Stimulated activated naive CD4-positive, alpha-beta T cell treated with Interleukin-2 at 50 U/mL for 16 hours (primary cell): Measurements from ENCODE around the gene RBM6.
"Not testable (repeated sequence)": the region's sequence is repeated elsewhere in the genome, so short reads cannot be mapped to it uniquely, and the experiment has no call there.

Experiments used
- DNase-seq: peaks from one replicate; lab custom pipeline; 2025; lab: John Stamatoyannopoulos, UW

The RBM6 gene, protein sequence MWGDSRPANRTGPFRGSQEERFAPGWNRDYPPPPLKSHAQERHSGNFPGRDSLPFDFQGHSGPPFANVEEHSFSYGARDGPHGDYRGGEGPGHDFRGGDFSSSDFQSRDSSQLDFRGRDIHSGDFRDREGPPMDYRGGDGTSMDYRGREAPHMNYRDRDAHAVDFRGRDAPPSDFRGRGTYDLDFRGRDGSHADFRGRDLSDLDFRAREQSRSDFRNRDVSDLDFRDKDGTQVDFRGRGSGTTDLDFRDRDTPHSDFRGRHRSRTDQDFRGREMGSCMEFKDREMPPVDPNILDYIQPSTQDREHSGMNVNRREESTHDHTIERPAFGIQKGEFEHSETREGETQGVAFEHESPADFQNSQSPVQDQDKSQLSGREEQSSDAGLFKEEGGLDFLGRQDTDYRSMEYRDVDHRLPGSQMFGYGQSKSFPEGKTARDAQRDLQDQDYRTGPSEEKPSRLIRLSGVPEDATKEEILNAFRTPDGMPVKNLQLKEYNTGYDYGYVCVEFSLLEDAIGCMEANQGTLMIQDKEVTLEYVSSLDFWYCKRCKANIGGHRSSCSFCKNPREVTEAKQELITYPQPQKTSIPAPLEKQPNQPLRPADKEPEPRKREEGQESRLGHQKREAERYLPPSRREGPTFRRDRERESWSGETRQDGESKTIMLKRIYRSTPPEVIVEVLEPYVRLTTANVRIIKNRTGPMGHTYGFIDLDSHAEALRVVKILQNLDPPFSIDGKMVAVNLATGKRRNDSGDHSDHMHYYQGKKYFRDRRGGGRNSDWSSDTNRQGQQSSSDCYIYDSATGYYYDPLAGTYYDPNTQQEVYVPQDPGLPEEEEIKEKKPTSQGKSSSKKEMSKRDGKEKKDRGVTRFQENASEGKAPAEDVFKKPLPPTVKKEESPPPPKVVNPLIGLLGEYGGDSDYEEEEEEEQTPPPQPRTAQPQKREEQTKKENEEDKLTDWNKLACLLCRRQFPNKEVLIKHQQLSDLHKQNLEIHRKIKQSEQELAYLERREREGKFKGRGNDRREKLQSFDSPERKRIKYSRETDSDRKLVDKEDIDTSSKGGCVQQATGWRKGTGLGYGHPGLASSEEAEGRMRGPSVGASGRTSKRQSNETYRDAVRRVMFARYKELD

DNA sequence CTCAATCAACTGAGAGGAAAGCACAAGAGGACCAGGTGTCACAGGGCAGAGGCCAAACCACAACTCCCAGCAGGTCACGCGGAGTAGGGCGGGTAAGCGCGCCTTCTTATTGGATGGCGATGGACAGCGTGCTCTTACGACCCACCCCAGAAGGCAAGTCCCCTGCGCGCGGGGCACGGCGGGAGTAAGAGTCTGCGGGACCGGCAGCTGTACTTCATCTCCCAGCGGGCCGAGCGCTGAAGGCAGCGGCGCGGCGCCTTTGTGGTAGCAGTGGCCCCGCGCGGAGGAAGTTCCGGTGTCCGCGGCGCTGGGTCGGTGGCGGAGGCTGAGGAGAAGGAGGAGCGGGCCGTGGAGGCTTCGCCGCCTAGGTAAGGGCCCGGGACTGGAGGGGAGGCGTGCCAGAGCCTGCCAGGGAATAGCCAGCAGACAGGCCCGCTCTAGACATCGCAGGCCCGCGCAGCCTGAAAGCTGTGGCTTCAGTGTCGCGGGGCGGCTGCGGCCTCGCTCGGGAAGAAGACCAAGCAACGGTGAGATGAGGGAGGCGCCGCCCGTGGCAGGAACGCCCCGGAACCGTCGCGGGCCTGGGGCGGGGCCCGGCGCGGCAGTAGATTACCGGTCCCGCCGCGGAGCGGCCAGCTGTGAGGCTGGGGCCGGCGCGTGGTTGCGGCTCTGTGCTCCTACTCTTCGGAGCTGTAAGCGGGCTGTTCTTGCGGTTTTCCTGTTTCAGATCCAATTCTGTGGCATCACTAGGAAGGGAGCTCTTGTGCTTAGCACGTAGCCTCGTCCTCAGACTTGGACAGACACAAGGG lies at the start of gene RBM6:
RBM6 (plus strand) TSS at position 293 of the 809 bp plus-strand sequence. CDS start 22,492 bp downstream, outside the sequence.
- DNase-seq: peak; percentile 95

DNA sequence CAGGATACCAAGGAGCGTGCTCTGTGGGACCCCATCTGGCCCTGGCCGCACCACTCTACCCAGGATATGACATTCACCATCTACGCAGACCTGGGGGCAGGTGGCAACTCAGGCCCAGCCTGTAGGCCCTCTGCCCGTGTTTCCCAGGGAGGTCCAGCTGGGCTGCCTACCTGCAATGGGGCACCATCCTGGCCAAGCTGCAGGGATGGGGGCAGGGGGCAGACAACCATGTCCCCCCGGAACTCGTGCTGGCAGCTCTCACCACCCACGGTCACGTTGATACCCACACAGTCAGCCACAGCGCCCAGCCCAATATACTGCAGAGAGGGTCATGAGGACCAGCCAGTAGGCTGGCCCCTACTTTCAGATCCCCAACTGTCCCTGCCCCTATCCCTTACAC lies 44.2 kb upstream of the RBM6 start:
- DNase-seq: no peak

DNA sequence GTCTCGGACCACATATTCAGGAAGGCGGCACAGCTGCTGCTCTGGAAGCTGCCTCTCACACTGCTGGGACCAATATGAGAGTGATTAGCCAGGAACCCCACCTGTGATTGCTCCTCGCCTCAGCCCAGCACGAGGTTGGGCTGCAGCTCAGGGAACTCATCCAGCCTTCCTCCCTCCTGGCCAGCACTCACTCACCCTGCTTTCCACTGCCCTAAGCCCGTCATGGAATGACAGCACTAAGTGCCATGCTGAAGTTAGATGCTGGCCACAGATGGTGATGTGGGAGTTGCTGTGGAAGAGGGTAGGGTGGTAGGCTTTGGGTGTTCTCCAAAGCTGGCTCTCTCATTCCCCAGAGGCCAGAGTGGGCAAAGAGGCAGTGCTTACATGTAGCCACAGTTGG lies 43.6 kb upstream of the RBM6 start:
- DNase-seq: no peak

DNA sequence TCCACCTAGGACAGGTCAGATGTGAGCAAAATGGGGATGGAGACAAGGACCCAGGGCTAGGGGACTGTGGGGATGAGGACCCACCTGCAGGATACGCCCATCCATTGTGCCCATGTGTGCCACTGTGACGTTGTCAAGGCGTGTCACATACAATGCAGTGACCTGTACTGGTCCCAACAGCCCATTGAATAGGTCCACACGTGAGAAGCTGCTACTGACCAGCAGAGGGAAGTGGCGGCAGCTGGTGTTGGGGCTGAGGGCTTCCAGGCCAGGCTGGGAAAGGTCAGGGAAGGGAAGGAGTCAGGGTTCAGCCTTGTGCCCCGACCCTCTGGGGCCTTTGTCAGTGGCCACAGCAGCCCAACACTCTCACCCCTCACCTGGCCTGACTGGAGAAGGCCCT lies 41.0 kb upstream of the RBM6 start:
- no peak for DNase-seq

DNA sequence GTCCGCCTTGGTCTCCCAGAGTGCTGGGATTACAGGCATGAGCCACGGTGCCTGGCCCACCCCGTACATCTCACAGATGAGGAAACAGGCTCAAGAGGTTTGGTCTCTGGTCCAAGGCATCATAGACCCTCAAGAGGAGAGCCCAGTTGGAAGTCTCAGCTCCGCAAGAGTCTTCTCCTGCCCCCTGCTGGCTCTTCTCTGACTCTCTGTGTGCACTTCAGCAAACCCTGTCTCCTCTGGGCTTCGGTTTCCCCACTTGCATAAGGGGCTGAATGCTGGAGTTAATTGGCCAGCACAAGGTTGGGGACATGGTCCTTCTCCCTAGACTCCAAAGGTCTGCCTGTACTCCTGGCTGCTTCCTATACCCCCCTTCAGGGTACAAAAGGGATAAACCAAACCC lies 40.1 kb upstream of the RBM6 start:
- DNase-seq: no peak

DNA sequence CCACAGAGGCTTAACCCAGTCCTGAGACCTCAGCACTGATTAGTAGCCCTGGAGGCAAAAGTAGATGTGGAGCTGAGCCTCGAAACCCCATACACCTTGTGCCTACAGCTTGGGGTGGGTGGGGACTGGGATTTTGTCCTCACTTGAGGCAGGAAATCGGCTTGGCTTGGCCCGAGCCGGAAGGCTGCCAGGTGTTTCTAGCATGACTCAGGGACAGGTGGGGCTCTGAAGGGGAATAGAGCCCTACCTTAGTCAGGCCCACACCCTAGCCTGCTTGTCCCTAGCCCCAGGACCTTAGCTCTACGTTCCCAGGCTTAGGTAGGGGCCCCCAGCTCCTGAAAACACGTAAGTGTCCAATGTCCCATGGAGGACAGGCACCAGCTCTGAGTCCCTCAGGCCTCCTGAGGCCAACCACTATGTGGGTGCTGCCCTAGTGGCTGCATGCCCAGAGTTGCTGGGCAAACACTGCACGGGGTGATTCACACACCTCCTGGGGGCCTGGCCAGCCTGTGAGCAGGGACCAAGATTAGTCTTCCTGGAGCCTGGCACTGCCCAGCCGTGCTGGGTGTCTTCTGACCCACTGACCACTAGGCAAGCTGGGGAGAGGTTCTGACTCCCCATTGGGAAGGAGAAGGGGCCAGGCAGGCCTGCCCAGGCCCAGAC lies 39.3 kb upstream of the RBM6 start:
- DNase-seq: no peak

DNA sequence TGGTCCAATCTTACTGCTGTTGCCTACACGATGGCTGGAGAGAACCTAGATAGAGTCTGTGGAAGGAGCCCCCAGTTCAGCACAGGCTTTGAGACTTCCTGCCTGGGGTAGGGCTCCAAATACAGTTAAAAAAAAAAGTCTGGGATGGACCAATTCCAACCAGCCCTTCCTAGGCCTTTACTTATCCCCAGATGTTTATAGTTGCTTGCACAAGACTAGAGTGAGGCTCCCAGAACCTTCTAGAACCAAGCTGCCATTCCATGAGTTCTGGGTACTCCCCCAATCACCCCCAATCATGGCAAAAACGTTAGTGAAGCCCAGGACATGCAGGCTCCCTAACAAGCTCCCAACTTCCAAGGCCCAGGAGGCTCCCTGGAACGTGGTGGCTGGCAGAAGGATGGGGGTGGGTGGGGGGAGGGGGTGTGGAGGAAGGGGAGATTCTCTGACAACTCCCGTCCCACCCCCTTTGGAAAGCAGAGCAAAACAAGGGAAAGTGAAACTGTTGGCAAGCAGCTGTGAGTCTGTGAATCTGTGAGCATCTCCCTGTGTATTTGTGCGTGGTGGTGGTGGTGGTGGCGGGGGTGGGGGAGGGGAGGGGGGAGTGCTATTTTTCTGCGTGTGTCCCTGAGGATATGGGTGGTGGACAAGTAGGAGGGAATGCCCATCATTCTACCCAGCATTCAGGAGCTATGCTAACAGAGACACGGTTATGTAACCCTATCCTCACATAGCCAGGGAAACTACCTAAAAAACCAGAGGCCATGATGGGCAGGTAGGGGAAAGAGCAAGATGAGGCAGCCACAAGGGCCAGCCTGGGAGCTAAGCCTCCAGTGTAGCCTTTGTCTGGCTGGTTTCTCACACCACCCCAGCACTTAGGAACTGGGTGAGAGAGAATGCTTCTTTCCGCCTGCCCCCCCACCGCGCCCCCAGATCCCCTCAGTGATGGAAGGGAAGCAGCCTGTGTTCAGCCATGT lies 38.3 kb upstream of the RBM6 start:
- DNase-seq: no peak

DNA sequence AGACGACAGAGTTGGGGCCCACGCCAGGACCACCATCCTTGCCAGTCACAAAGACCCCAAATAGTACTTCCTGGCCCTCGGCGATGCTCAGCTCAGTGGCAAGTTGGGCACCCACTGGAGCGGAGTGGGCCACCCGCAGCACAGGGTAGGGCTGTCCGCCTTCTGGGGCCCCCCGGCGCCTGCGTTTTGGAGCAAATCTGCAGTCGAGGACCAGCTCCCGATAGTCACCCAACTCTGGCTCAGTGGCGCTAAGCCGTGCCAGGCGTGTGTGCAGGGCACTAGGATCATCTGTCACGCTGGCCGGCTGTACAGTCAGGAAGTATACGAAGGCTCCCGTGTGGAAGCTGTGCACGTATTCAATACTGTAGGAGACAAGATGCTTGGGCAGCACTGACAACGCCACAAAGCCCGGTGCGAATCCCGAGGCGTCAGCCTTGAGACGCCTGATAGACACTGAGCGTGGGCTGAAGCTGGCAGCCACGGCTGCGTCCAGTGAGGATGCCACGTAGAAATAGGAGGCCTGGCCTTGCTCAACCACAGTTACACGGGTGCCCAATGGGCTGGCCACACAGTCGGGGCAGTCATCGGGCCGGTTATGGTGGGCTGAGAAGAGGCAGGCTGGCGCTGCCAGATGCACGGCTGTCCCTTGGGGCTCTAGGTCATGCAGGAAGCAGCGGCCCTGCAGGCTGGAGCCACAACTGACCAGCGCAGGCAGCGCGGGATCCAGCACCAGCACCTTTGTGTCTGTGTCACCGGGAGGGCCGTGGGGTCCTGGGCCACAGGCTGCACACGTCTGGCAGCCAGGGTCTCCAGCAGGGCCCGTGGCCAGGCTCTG lies 37.2 kb upstream of the RBM6 start:
- no peak for DNase-seq

DNA sequence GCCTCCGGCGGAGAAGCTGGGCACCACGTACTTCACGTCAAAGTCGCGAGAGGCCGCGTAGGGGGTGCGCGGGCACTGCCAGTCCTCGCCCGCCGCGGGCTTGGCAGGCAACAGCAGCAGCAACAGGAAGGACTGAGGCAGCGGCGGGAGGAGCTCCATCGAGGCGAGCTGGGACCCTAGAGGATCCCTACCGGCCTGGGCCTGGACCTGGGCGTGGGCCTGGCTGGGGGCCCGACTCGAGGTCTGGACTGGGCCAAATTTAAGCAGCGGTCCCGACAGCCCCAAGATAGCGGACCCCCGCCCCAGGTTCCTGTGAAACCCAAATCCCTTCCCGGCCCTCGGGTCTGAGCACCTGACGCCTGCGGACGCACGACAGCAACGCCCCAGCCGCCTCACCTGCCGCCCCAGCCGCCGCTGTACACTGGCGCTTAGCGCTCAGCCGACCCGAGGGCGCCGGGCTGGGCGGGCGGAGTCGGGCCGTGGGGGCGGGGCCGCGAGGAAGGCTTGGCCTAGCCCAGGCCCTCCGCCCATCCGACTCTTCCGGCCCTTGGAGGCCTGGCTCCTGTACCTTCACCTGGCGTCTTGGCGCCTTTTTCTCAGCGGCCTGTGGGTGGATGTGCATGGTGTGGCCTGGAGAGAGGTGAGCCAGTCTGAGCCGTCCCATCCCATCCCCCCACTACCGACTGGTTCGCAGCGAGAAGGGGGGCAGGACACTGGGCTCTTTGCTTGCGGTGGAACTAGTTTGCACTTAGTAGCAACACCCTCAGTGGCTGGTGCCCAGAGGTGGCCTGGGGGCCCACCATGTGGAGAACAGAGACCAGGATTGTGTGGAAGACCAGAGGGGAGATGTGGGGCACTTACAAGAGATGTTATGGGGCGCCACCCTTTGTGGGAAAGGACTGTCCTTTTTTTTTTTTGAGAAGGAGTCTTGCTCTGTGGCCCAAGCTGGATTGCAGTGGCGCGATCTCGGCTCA lies 36.2 kb upstream of the RBM6 start, which contains the start of gene MST1R:
MST1R (minus strand) TSS at position 423 of the 974 bp plus-strand sequence; CDS start at position 159, 264 bp downstream.
- peak; percentile 76 for DNase-seq

DNA sequence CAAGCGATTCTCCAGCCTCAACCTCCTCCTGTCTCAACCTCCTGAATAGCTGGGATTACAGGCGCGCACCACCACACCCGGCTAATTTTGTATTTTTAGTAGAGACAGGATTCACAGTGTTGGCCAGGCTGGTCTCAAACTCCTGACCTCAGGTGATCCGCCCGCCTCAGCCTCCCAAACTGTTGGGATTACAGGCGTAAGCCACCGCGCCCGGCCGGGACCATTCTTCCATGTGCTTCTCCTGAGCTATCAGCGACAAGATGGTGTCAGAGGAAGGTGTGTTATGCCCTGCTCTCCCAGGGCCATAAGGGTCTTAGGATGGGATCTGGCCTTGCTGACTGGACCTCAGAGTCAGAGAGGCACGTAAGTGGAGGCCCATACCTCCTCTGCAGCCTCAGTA lies 35.5 kb upstream of the RBM6 start:
- not testable (repeated sequence) for DNase-seq

DNA sequence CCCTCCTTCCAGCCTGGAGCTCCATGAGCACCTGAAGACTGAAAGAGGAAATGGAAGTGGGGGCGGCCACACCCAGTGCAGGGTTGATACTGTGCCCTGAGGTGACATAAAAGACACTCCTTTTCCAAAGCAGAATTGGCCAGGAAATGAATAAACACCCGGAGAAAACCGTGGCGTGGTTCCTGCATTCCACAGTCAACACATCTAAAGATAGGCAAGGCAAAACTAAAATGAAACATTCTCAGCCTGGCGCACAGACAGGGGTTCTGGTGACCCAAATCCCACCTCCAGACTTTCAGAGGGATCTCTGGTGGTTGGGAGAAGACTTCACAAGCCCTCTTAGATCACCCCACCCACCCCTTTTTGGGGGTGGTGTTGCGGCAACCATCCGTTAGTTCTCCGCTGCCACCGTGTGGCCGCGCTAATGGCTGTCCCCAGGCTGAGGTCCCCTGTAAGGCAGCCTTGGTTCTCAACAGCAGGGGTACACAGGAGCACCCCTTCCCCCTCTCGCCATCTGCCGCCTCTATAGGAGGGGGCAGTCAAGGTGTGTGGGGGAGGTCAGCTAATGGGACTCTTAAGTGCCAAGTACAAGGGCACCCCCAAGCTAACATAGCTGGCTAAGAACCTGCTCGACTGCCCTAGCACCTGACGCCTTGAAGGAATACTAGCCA lies 33.7 kb upstream of the RBM6 start:
- DNase-seq: peak; percentile 31

DNA sequence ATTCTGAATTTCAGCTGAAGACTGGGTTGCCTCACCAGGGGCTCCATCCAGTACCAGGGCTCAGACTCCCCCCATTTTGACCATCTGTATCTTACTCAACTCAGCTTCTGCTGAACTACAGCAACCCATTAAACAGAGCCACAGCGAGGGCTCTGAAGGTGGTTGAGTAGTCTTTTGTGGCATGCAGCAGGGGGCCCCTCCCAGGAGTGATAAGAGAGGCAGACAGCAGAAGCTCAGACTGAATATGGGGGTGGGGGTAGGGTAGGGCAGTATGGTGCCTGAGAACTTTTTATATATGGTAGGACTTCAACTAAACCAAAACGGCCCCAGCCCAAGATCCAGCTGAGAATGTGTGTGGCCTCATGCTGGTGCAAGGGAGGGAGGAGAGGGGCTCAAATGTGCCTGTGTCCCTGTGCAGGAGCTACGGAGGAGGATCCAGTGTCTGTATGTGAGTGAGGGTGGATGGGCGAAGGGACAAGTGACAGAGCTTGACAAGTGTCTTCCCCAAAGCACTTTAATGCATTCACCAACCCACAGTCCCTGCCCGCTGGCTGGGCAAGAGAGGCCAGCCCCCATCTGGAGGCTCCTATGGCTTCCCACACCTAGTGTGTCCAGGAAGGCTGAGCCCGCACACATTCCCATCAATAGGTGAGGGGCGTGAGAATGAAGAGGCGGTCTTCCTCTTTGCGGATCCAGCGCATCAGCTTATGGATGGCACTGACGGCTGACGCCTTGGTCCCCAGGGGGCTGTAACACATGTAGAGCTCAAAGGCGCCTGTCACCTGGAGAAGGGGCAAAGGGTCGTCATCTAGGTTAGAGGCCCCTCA lies 31.4 kb upstream of the RBM6 start:
- DNase-seq: no peak

DNA sequence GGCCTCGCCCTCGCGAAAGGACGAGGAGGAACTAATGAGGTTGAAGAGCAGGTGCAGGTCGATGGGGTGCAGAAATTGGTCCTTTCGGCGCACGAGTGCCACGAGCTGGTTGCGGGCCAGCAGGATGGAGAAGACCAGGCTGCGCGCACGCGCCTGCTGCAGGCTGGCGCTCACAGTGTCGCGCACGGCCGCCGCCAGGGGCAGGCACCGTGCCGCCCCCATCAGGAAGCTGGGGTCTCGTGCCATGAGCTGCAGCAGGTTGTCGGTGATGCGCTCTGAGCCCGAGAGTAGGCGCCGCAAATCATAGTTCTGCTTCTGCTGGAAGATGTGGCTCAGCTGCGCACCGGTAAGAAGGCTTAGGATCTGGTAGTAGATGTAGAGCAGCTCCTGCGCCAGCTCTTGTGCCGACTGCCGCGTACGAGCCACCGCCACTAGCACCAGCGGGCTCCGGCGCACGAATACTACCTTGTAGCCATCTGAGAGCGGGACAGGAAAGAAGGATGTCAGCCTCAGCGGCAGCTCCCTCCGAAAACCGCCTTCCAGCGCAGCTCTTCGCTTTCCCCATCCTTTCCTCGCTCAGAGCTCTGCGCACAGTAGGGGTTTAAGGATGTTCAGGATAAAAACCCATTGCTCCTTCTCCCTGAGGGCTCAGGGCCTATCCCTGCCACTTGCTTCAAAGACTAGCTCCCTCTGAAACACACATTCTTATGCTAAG lies 29.4 kb upstream of the RBM6 start:
- no peak for DNase-seq

DNA sequence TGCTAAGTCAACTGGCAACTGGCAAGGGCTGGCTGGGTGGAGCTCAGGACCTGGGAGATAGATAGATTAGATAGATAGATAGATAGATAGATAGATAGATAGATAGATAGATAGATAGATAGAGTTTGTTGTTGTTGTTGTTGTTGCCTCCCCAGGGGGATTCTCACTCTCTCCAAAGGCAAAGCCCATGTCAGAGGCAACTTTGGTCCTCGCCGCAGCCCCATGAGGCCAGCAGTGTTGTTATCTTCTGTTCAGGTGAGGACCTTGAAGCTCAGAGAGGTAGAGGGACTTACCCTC lies 28.9 kb upstream of the RBM6 start:
- no peak for DNase-seq

DNA sequence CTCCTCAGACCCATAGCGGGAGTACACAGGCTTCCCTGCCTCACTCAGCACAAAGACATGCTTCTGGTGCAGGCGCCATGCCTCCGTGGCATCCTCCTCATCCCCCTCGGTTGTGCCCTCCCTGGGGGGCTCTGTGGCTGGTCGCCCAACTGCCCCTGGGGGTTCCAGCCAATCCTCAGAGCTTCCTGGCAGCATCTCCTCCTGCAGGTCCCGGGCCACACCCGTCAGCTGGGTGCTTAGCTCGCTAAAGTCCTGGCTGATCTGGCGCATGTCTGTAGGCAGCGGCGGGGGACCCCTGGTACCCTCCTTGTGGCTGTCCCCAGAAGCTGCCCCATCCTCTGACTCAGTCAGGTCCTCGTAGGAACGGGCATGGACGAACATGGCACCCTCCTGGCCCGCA lies 28.3 kb upstream of the RBM6 start:
- no peak for DNase-seq

DNA sequence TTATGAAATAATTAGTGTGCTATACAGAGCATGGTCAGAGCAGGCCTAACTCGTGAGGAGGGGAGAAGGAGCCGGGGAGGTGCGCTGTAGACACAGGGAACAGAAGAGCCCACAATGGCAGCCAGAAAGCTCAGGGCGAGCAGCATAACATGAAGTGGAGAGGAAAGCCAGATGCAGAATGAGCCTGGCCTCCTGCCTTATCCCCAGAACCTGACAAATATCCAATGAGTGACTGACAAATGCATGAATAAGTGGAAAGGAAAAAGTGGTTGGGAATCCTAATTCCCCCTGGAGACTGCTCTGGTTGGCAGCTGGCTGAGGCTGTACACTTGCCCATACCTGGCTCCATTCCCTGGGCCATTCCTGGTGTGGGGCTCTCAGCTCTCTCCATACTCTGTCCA lies 27.1 kb upstream of the RBM6 start:
- no peak for DNase-seq
